ENCODE data around the gene DCLK3. TPM values are rescaled to one million over a fixed set of nuclear protein-coding genes. Genes with fewer than 3 reads are reported as not detected.

DCLK3 gene
- total RNA-seq, 1 experiment from 2014 or later, result 0.55 TPM

- TF ChIP-seq KAT7 (CRISPR knock-in tag; IDR thresholded peaks at IDR 0.05; ENCODE audit: borderline replicate concordance), result no peak
- TF ChIP-seq, protein P1, sequence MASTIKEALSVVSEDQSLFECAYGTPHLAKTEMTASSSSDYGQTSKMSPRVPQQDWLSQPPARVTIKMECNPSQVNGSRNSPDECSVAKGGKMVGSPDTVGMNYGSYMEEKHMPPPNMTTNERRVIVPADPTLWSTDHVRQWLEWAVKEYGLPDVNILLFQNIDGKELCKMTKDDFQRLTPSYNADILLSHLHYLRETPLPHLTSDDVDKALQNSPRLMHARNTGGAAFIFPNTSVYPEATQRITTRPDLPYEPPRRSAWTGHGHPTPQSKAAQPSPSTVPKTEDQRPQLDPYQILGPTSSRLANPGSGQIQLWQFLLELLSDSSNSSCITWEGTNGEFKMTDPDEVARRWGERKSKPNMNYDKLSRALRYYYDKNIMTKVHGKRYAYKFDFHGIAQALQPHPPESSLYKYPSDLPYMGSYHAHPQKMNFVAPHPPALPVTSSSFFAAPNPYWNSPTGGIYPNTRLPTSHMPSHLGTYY (CRISPR knock-in tag; IDR thresholded peaks at IDR 0.05), result no peak
Observed at GRCh38 chr3:36709826-36710365, 54.5 kb downstream of the DCLK3 start (continued).

GRCh38 chr3:36709281-36709680 is 55.1 kb downstream of the DCLK3 start:
- ATAC-seq (no peak), DNase-seq (ENCODE audit: low spot score) (no peak)
- Mint-ChIP-seq H3K9me3 (no peaks in the 10 kb centered on the region), H3K4me1 (0 out of 2 replicates have a peak, but pooled peaks cover 4% of the 10 kb centered on the region), H3K27ac (no peak overlapping the region), H3K27me3 (ENCODE audit: low read depth) (no peaks in the 10 kb centered on the region), H3K36me3 (no peaks in the 10 kb centered on the region), H3K4me3 (no peak overlapping the region)
- ChIA-PET POLR2A (no interaction called here), CTCF (no interaction called here)
- TF ChIP-seq, protein P2, sequence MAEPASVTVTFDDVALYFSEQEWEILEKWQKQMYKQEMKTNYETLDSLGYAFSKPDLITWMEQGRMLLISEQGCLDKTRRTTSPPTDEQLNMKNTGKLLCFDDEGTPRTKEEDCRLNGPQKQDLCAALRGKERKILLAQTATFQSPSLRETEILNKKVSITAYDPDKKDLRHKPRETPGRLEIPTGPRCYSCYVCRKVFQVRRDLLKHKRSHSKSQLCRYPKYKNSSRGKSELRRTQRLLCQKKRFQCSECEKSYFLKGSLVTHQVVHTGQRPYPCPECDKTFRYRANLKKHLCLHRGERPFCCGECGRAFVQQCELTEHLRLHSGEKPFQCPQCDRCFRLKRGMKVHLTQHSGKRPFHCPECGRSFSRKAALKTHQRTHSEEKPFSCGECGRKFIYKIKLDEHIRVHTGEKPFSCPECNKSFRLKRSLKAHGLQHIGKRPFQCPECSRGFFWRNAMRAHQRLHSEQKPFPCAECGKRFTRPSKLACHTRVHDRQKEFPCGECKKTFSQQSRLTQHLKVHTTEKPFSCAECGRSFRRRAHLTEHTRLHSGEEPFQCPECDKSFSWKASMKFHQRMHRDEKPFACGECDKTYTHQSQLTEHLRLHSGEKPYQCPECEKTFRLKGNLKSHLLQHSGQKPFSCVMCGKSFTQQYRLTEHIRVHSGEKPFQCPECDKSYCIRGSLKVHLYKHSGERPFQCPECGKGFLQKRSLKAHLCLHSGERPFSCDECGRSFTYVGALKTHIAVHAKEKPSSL (CRISPR knock-in tag; conservative IDR thresholded peaks at IDR 0.05), result no peak
- TF ChIP-seq ZNF138 (CRISPR knock-in tag; conservative IDR thresholded peaks at IDR 0.05) (no peak), NR2C2 (CRISPR knock-in tag; IDR thresholded peaks at IDR 0.05) (no peak), TCF7 (CRISPR knock-in tag; IDR thresholded peaks at IDR 0.05; ENCODE audit: low read depth) (no peak), ETV6 (CRISPR knock-in tag; IDR thresholded peaks at IDR 0.05) (no peak), FOXK1 (CRISPR knock-in tag; IDR thresholded peaks at IDR 0.05) (no peak), ZNF219 (CRISPR knock-in tag; IDR thresholded peaks at IDR 0.05; ENCODE audit: borderline replicate concordance) (no peak), TP53 (CRISPR knock-in tag; IDR thresholded peaks at IDR 0.05) (no peak)
- TF ChIP-seq, protein P3, sequence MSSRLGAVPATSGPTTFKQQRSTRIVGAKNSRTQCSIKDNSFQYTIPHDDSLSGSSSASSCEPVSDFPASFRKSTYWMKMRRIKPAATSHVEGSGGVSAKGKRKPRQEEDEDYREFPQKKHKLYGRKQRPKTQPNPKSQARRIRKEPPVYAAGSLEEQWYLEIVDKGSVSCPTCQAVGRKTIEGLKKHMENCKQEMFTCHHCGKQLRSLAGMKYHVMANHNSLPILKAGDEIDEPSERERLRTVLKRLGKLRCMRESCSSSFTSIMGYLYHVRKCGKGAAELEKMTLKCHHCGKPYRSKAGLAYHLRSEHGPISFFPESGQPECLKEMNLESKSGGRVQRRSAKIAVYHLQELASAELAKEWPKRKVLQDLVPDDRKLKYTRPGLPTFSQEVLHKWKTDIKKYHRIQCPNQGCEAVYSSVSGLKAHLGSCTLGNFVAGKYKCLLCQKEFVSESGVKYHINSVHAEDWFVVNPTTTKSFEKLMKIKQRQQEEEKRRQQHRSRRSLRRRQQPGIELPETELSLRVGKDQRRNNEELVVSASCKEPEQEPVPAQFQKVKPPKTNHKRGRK (CRISPR knock-in tag; IDR thresholded peaks at IDR 0.05; ENCODE audit: borderline replicate concordance), result no peak
- TF ChIP-seq, protein P4, sequence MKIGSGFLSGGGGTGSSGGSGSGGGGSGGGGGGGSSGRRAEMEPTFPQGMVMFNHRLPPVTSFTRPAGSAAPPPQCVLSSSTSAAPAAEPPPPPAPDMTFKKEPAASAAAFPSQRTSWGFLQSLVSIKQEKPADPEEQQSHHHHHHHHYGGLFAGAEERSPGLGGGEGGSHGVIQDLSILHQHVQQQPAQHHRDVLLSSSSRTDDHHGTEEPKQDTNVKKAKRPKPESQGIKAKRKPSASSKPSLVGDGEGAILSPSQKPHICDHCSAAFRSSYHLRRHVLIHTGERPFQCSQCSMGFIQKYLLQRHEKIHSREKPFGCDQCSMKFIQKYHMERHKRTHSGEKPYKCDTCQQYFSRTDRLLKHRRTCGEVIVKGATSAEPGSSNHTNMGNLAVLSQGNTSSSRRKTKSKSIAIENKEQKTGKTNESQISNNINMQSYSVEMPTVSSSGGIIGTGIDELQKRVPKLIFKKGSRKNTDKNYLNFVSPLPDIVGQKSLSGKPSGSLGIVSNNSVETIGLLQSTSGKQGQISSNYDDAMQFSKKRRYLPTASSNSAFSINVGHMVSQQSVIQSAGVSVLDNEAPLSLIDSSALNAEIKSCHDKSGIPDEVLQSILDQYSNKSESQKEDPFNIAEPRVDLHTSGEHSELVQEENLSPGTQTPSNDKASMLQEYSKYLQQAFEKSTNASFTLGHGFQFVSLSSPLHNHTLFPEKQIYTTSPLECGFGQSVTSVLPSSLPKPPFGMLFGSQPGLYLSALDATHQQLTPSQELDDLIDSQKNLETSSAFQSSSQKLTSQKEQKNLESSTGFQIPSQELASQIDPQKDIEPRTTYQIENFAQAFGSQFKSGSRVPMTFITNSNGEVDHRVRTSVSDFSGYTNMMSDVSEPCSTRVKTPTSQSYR (CRISPR knock-in tag; IDR thresholded peaks at IDR 0.05), result no peak
- TF ChIP-seq, protein P5, sequence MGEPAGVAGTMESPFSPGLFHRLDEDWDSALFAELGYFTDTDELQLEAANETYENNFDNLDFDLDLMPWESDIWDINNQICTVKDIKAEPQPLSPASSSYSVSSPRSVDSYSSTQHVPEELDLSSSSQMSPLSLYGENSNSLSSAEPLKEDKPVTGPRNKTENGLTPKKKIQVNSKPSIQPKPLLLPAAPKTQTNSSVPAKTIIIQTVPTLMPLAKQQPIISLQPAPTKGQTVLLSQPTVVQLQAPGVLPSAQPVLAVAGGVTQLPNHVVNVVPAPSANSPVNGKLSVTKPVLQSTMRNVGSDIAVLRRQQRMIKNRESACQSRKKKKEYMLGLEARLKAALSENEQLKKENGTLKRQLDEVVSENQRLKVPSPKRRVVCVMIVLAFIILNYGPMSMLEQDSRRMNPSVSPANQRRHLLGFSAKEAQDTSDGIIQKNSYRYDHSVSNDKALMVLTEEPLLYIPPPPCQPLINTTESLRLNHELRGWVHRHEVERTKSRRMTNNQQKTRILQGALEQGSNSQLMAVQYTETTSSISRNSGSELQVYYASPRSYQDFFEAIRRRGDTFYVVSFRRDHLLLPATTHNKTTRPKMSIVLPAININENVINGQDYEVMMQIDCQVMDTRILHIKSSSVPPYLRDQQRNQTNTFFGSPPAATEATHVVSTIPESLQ (CRISPR knock-in tag; IDR thresholded peaks at IDR 0.05), result no peak
- TF ChIP-seq, protein P6, sequence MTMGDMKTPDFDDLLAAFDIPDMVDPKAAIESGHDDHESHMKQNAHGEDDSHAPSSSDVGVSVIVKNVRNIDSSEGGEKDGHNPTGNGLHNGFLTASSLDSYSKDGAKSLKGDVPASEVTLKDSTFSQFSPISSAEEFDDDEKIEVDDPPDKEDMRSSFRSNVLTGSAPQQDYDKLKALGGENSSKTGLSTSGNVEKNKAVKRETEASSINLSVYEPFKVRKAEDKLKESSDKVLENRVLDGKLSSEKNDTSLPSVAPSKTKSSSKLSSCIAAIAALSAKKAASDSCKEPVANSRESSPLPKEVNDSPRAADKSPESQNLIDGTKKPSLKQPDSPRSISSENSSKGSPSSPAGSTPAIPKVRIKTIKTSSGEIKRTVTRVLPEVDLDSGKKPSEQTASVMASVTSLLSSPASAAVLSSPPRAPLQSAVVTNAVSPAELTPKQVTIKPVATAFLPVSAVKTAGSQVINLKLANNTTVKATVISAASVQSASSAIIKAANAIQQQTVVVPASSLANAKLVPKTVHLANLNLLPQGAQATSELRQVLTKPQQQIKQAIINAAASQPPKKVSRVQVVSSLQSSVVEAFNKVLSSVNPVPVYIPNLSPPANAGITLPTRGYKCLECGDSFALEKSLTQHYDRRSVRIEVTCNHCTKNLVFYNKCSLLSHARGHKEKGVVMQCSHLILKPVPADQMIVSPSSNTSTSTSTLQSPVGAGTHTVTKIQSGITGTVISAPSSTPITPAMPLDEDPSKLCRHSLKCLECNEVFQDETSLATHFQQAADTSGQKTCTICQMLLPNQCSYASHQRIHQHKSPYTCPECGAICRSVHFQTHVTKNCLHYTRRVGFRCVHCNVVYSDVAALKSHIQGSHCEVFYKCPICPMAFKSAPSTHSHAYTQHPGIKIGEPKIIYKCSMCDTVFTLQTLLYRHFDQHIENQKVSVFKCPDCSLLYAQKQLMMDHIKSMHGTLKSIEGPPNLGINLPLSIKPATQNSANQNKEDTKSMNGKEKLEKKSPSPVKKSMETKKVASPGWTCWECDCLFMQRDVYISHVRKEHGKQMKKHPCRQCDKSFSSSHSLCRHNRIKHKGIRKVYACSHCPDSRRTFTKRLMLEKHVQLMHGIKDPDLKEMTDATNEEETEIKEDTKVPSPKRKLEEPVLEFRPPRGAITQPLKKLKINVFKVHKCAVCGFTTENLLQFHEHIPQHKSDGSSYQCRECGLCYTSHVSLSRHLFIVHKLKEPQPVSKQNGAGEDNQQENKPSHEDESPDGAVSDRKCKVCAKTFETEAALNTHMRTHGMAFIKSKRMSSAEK (CRISPR knock-in tag; IDR thresholded peaks at IDR 0.05; ENCODE audit: borderline replicate concordance), result no peak

Measured in WTC11 (cell line).